ENCODE results near the gene CD300LG.
"Not testable (repeated sequence)": the region's sequence is repeated elsewhere in the genome, so short reads cannot be mapped to it uniquely, and the experiment has no call there.

The CD300LG gene

DNA sequence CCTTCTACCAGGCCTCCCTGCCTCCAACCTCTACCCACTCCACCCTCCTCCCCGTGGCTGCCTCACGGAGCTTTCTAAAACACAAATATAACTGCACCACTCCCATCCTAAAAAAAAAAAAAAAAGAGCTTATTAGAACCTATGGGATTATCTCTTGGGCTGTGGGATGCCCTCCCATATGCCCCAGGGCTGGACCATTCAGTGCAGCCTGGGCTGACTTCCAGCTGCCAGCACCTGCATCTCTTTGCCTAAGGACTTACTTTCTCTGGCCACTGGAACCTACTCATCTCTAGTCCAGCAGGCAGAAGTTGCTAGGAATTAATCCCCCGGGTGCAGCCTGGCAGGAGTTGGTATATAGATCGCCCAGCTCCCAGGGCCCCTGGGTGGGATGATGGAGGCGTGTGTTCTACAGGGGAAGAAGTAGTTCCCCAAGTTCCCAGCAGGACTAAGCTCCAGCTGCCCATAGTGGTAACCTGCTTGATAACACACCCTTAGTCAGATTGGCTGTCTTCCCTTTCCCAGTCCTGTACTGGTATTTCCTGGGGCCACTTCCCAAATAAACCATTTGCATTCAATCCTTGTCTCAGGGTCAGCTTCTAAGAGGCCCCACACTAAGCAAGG, 24.3 kb upstream of the CD300LG start:
- intact Hi-C loops (cut with DNase I) = no loop called here
- DNase-seq = peak in 1 of 42 donors; percentile 34

DNA sequence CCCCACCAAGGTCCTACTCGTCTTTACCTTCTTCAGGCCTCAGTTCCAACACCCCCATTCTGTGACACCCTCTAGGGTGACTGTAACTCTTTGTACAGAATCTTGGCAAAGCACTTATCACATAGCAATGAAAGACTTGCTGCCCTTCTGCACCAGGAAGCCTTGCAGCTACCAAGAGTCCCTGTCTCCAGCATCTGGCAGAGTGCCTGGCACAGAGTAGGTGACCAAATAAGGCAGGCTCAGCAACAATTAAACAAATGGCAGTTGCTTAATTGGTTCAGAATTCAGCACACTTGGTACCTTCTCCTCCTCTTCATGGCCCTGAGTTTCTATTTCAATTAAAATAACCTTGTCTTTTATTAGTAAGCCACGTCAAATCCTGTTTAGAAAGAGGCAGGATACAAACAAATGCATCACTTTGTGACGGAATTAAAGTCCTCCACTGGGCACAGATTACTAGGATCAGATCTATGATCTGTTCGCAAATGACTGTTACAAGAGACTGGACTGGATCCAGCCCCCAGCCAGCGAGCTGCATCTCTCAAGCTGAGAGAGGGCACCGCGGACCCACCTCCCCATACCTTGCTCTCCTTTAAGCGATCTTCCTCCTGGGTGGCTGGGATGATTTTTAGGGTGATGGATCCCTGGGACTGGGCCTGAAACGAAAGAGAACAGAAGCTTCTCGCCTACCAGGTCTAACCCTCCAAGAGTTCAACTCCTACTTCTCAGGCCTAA, 23.5 kb upstream of the CD300LG start:
- no peak for DNase-seq
- intact Hi-C loops (cut with DNase I) = no loop called here

DNA sequence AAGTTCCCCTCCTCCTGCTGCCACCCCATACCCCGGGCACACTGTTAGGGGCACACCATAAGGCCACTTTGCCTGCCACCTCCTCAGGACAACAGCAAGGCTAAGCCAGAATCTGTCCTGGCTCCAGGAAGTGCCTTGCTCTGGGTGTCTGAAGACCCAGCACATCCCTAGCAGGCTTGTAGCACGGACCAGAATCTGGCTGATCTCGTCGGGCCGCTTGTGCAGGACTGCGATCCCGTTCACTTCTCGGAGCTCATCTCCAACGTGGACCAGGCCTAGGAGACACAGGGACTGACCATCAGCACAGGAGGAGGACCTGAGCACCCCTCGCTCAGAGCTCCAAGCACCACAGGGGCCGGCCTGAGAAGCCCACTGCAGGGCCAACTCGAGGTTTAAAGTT, 21.4 kb upstream of the CD300LG start:
- intact Hi-C loops (cut with DNase I) = no loop called here
- DNase-seq = peak in 1 of 42 donors; percentile 23

DNA sequence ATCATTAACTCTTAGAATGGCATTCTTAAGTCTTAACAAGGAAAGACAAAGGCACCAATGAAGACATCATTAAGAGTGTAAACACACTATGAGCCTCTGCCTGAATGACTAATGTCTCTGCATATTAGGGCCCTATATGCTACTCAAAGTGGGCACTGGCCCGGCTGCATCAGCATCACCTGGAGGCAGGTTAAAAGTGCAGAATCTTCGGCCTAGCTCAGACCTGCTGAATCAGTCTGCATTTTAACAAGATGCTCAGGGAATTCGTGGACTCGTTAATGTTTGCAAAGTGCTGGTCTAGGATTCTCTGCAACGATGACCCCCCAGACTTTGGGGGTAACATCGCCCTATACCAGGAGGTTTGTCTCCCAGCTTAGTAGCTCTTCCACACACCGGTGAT, 20.8 kb upstream of the CD300LG start:
- DNase-seq = no peak
- intact Hi-C loops (cut with DNase I) = no loop called here

DNA sequence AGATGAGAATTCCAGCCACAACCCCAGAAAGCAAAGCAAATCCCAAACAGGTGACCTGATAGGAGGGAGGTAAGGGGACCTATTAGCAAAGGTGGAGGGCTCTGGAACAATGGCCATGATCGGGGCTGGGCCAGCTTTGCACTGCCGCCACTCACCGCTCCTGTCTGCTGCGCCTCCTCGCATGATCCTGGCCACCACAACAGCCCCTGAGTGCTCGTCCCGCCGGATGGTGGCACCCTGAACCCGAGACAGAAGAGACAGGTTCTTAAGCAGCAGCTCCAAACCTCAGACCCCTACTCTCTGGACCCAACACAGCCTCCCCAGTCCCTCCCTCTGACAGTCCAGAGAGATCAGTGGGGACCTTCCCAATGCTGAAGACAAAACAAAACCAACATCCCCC, 19.4 kb upstream of the CD300LG start:
- intact Hi-C loops (cut with DNase I) = no loop called here
- DNase-seq = peak in 1 of 42 donors; percentile 18

DNA sequence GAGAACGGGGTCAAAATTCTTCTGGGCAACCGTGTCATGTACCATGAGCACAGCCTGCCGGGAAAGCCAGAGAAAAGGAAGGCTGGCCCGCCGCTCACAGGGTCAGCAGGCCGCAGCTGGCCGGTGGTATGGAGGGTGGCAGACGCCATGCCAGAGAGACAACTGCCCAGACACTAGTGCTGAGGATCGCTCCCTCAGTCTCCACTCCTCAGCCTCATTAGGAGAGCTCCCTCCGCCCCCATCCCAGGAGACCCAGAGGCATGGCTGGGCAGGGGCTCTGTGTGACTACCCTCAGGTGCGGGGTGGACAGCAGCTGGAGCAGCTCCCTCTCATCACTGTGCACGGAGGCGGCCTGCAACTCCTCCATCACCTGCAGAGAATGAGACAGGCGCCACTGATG, 17.2 kb upstream of the CD300LG start:
- intact Hi-C loops (cut with DNase I) = no loop called here
- no peak for DNase-seq

DNA sequence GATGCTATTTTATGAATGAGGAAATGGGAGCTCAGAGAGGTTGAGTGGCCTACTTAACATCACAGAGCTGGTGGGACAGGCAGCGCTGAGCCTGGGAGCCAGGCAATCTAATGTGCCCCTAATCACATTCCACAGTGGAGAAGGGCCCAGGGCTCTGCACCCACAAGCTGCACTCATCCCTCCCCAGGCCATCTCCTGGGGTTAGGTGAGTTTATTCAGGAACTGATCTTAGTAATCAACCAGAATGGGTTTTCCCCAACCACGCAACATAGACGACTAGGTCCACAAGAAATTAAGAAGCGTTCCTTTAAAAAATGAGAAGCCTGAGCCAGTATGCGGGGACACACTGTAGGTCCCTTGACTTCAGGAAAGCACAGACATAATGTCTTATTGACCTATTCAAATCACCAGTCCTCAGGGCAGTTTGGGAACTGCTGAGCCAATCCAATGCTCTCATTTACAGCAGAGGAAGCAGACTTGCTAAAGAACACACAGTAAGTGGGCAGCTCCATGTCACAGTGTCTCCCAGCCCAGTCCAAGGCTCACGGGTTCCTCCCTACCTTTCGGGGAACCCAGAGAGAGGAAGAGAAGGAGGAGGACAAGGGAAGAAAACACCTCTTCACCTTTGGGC, 16.4 kb upstream of the CD300LG start:
- no peak for DNase-seq
- intact Hi-C loops (cut with DNase I) = no loop called here

DNA sequence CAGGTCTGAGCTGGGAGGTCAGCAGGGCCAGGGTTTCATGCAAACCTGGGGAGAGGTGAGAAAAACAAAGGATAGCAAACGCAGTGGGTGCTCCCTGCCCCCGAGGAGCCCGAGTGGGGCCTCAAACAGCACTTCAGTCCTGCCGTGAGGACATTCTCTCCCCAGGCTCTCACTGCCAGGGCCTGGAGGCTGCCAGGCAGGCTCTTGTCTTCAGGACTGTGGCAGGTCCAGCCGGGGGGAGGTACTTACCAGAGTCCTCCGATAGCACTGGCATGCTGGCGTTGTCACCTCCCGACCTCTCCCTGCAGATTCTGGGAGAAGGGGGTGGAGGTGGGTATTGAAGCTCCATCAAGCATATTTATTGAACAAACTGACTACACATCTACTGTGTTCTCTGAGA, 15.3 kb upstream of the CD300LG start:
- intact Hi-C loops (cut with DNase I) = no loop called here
- no peak for DNase-seq

DNA sequence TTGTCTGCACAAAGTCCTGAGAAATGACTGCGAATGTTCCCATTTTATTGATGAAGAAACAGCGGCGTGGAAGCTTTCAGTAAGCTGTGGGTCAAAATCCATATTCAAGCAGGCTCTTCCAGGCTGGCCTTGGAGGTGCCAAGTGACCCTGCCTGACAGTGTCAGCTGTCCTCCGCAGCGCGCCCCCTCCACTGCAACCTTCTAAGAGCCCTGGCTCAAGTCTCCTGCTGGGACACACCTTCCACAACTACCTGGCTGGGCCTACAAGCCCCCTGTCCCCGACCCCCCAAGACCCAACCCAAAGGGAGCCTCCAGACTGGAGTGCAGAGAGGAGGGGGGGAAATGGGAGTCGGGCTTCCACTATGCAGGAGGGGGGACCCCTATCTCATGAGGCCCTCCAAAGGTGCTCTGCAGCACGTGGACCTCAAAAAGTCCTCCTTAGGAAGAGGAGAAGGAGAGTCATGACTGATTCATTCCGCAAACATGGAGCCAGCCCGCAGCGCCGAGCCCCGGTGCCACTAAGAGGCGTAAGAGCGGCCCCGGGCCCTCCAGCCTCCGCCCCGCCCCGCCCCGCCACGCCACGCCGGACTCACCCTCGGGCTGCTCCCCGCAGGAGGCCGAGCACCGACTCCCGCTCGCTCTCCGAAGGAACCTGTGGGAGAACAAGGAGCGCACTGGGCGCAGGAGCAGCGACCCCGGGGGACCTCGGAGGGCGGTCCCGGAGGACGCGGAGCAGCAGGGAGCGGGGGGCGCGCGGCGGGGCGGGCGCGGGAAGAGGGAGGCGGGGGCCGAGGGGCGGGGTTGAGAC, 14.6 kb upstream of the CD300LG start:
- intact Hi-C loops (cut with DNase I) = no loop called here
- peak in 36 of 42 donors; percentile 7 to 70 (median 28) for DNase-seq

DNA sequence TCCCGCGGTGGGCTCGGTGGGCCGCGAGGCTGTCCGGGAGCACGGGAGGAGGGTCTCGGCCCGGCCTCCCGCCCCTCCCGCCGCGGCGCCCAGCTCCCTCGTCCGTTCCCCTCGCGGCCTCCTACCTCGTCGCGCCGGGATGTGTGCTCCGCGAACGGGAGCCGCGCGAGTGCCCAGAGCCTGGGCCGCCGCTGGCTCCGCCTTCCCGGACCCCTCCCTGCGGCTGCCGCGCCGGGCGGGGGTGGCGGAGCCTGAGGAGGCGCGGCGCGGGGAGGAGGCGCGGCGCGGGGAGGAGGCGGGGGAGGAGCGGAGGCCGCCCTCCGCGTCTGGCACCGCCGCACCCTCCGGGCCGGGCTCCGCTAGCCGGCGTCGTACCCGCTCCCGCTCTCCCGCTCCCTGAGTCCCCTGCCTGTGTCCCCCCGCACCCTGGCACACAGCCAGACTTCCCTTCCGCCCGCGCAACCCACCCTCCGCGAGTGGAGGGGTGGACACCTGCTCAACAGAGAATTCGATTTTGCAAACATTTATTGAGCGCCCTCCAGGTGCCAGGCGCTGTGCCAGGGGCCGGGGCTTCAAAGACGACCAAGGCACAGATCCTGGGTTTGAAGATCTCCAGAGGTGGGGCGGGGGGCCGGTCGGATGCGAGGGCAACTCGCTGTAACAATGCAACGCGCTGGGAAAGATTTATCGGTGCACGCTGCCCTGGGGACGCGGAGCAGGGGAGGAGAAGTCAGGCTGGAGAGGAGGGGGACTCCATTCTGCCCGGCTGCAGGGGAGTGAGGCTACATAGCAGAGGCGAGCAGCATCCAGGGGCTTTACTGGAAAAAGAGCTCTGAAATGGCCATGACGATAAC, 13.8 kb upstream of the CD300LG start, which contains the start of gene MPP3:
Gene MPP3 (minus strand): TSS at position 171 of the 854 bp plus-strand sequence. CDS start 1,240 bp downstream, outside the sequence.
- intact Hi-C loops (cut with DNase I) = no loop called here
- DNase-seq = peak in 39 of 42 donors; percentile 16 to 82 (median 60)

DNA sequence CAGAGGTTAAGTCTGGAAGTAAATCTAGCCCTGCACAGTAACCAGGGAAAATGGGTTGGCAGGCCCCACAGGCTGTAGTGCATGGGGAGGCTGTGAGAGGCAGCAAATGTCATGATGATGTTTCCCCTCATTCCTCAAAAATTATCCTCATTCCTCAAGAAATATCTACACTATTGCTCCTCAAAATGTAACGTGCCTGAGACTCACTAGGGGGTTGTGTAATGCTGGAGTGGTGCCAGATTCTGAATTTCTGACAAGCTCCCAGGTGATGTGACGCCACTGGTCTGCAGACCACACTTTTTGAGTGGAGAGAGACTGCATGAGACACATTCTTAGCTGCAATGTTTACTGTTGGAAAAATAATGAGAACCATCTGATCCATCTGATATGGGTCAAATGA, 12.9 kb upstream of the CD300LG start:
- no peak for DNase-seq
- intact Hi-C loops (cut with DNase I) = no loop called here

DNA sequence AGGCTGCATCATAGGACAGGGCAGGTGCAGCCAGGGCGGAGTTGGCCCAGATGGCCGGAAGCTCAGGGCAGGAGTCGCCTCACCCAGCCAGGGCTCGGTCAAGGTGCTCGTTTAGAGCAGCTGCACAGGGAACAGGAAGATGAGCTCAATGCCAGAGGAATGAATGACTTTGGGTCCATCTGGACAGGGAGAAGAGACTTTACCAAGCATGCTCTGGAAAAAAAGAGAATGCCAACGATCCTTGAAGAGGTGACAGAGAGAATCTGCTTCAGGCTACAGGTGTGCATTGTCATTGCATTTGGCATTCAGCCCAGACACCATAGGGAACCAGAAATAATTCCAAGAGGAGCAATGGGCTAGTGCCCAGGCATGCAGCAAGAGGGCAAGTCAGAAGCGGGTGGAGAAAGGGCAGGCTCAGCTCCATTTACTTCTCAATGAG, 7.3 kb upstream of the CD300LG start:
- DNase-seq = no peak
- intact Hi-C loops (cut with DNase I) = loop anchor here (10.0 kb wide), 1 partner anchor 145 kb away; no protein-coding TSS in a partner anchor

DNA sequence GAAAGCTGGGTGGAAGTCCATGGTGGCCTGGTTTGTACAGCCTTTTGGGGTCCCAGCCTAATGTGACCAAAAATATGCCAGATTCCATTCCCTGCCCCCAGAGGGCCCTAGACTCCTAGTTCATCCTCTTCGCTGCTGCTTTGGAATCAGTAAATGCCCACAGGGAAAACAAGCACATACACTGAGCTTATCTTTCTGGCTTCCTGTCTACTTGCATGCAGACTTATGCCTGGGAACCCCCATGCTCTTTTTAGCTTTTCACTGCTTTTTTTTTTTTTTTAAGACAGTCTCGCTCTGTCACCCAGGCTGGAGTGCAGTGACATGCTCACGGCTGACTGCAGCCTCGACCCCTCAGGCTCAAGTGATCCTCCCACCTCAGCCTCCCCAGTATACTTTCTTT, 6.2 kb upstream of the CD300LG start:
- intact Hi-C loops (cut with DNase I) = loop anchor here (10.0 kb wide), 1 partner anchor 146 kb away; no protein-coding TSS in a partner anchor
- no peak for DNase-seq

DNA sequence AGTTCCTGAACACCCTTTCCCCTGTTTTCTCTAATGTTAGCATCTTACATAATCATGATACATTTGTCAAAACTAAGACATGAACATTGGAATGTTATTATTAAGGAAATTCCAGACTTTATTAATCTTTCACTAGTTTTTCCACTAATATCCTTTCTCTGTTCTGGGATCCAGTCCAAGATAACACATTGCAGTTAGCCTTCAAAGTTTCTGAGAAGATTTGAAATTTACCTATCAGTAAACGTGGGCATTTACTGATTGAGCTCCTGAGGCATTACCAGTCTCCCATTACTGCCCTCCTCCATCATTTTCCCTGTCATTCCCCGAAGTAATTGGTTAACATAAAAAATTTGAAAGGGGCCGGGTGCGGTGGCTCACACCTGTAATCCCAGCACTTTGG, 5.7 kb upstream of the CD300LG start:
- no peak for DNase-seq
- intact Hi-C loops (cut with DNase I) = loop anchor here (10.0 kb wide), 1 partner anchor 146 kb away; no protein-coding TSS in a partner anchor

DNA sequence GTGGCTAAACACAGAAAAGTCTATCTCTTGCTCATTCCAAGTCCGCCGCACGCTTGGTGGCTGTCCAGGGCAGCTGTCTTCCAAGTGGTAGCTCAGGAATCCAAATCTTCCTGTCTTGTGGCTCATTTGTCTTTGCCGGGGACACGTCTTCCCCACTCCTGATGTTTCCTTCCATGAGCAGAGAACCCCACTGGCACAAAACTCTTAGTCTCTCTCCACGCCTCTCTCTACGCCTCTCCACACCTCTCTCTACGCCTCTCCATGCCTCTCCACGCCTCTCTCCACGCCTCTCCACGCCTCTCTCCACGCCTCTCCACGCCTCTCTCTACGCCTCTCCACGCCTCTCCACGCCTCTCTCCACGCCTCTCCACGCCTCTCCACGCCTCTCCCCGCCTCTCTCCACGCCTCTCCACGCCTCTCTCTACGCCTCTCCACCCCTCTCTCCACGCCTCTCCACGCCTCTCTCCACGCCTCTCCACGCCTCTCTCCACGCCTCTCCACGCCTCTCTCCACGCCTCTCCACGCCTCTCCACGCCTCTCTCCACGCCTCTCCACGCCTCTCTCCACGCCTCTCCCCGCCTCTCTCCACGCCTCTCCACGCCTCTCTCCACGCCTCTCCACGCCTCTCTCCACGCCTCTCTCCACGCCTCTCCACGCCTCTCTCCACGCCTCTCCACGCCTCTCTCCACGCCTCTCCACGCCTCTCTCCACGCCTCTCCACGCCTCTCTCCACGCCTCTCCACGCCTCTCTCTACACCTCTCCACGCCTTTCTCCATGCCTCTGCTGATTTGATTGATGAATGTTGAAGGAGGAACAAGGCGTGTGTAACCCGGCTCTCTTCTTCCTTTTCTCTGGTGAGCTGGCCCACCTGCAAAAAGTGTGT, 4.6 kb upstream of the CD300LG start:
- not testable (repeated sequence) for DNase-seq
- intact Hi-C loops (cut with DNase I) = loop anchor here (10.0 kb wide), 1 partner anchor 148 kb away; no protein-coding TSS in a partner anchor

DNA sequence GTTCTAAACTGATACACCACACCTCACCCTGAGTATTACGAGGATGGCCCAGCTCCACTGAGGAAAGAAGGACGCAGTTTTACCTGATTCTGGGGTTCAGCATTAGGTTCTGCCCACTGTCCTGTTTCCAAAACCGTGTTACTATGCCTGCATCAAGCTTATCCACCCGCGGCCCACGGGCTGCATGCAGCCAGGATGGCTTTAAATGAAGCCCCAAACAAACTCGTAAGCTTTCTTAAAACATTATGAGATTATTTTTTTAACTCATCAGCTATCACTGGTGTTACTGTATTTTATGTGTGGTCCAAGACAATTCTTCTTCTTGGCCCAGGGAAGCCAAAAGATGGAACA, 4.0 kb upstream of the CD300LG start:
- intact Hi-C loops (cut with DNase I) = loop anchor here (10.0 kb wide), 1 partner anchor 148 kb away; no protein-coding TSS in a partner anchor
- DNase-seq = no peak

DNA sequence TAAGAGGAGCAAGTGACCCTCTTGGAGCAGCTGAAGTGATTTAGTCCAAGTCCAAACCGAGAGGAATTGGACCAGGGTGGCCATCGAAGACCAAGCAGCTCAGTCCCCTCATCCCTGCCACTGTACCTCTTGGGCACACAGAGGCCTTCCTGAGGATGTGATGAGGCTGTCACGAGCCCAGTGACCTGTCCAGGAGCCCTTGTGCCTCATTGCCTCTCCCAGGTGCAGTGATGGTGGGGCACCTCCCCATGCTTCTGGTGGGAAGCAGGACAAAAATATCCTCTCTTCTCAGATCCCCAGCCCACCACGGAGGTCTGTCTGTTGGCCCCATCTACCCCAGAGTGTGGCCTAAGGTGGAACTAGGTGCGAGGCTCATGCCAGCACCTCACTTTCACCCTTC, 2.7 kb upstream of the CD300LG start:
- intact Hi-C loops (cut with DNase I) = loop anchor here (10.0 kb wide), 1 partner anchor 149 kb away; no protein-coding TSS in a partner anchor
- no peak for DNase-seq

Data from head of caudate nucleus (tissue), 42 donors.